ENCODE data around the gene CLSTN3.

- TF ChIP-seq ZNF416 (CRISPR knock-in tag; IDR thresholded peaks at IDR 0.05) (no peak), E2F1 (CRISPR knock-in tag; IDR thresholded peaks at IDR 0.05) (no peak), JUN (CRISPR knock-in tag; IDR thresholded peaks at IDR 0.05) (no peak), ATF1 (CRISPR knock-in tag; IDR thresholded peaks at IDR 0.05) (no peak), NR2C2 (CRISPR knock-in tag; IDR thresholded peaks at IDR 0.05) (no peak), ZBTB21 (CRISPR knock-in tag; IDR thresholded peaks at IDR 0.05; ENCODE audit: borderline replicate concordance) (no peak), CTCF (IDR thresholded peaks at IDR 0.05) (no peak), JAZF1 (CRISPR knock-in tag; IDR thresholded peaks at IDR 0.05) (no peak), HMGXB4 (CRISPR knock-in tag; IDR thresholded peaks at IDR 0.05) (no peak), ETV6 (CRISPR knock-in tag; IDR thresholded peaks at IDR 0.05) (no peak), CREB1 (CRISPR knock-in tag; IDR thresholded peaks at IDR 0.05) (no peak), ZNF263 (CRISPR knock-in tag; IDR thresholded peaks at IDR 0.05; ENCODE audit: low read depth) (no peak), FOXK1 (CRISPR knock-in tag; IDR thresholded peaks at IDR 0.05) (no peak)
These were observed 11.3 kb downstream of the CLSTN3 start for GRCh38 chr12:7141351-7142005.
